HG03565 (cell line): ENCODE results near the gene TMEM190.
A peak's percentile ranks its signal among the peaks of the same experiment; 100 is the strongest.
"Not testable (repeated sequence)": the region's sequence is repeated elsewhere in the genome, so short reads cannot be mapped to it uniquely, and the experiment has no call there.

ENCODE experiments used
- ATAC-seq: cut with Tn5 transposase; IDR thresholded peaks from one replicate; pipeline ENCODE4 v1.9.1; 2021; ENCODE audit warnings: mild to moderate bottlenecking, moderate library complexity; ENCODE audit not compliant: unreplicated experiment

Gene TMEM190

GRCh38 chr19:55376241-55376933 lies at the start of gene TMEM190:
Gene TMEM190, plus strand, starts transcription at chr19:55376826. Its CDS starts 28 bp downstream, at chr19:55376854.
- ATAC-seq = no peak

GRCh38 chr19:55328774-55329318 lies 47.8 kb upstream of the TMEM190 start:
- not testable (repeated sequence) for ATAC-seq

GRCh38 chr19:55329791-55330190 lies 46.8 kb upstream of the TMEM190 start:
- not testable (repeated sequence) for ATAC-seq

- ATAC-seq = no peak
Measured at GRCh38 chr19:55333870-55334269, 42.8 kb upstream of the TMEM190 start.

GRCh38 chr19:55336101-55336500 lies 40.5 kb upstream of the TMEM190 start:
- no peak for ATAC-seq

- peak; percentile 77 for ATAC-seq
Measured at GRCh38 chr19:55339105-55339888, 37.3 kb upstream of the TMEM190 start, which contains the start of gene KMT5C. Gene KMT5C, plus strand, starts transcription at chr19:55339876. Its CDS starts 2,061 bp downstream, at chr19:55341937.

GRCh38 chr19:55339889-55340783 lies 36.5 kb upstream of the TMEM190 start:
- ATAC-seq = no peak

GRCh38 chr19:55340784-55341147 lies 35.9 kb upstream of the TMEM190 start:
- no peak for ATAC-seq

GRCh38 chr19:55341171-55341588 lies 35.4 kb upstream of the TMEM190 start:
- ATAC-seq = no peak

- no peak for ATAC-seq
Measured at GRCh38 chr19:55341595-55342531, 34.8 kb upstream of the TMEM190 start.

- ATAC-seq = no peak
Measured at GRCh38 chr19:55344444-55344843, 32.2 kb upstream of the TMEM190 start.

GRCh38 chr19:55345101-55345817 lies 31.4 kb upstream of the TMEM190 start:
- ATAC-seq = no peak

- no peak for ATAC-seq
Measured at GRCh38 chr19:55345818-55346724, 30.6 kb upstream of the TMEM190 start.

- ATAC-seq = no peak
Measured at GRCh38 chr19:55346725-55347441, 29.7 kb upstream of the TMEM190 start.

- no peak for ATAC-seq
Measured at GRCh38 chr19:55347442-55348009, 29.1 kb upstream of the TMEM190 start.

- no peak for ATAC-seq
Measured at GRCh38 chr19:55348317-55349034, 28.1 kb upstream of the TMEM190 start.
